ENCODE results near the gene U2SURP.
"Not testable (repeated sequence)": the region's sequence is repeated elsewhere in the genome, so short reads cannot be mapped to it uniquely, and the experiment has no call there.

Gene U2SURP

GRCh38 chr3:143004823-143005222 lies 3.5 kb downstream of the U2SURP start:
- in situ Hi-C loops (cut with MboI; ENCODE audit: low sequenced_read_pairs): loop anchor here (10.0 kb wide), 1 partner anchor 420 kb away; no protein-coding TSS in a partner anchor

- in situ Hi-C loops (cut with MboI; ENCODE audit: low sequenced_read_pairs): no loop called here
These were observed 8.7 kb downstream of the U2SURP start for GRCh38 chr3:143010024-143010423.

GRCh38 chr3:143011705-143012104 lies 10.3 kb downstream of the U2SURP start:
- in situ Hi-C loops (cut with MboI; ENCODE audit: low sequenced_read_pairs): no loop called here

GRCh38 chr3:143014921-143015320 lies 13.6 kb downstream of the U2SURP start:
- in situ Hi-C loops (cut with MboI; ENCODE audit: low sequenced_read_pairs): no loop called here

GRCh38 chr3:143016321-143016972 lies 15.1 kb downstream of the U2SURP start:
- in situ Hi-C loops (cut with MboI; ENCODE audit: low sequenced_read_pairs): no loop called here

GRCh38 chr3:143024351-143024960 lies 23.1 kb downstream of the U2SURP start:
- in situ Hi-C loops (cut with MboI; ENCODE audit: low sequenced_read_pairs): no loop called here

- in situ Hi-C loops (cut with MboI; ENCODE audit: low sequenced_read_pairs): no loop called here
These were observed 30.0 kb downstream of the U2SURP start for GRCh38 chr3:143031327-143031726.

- in situ Hi-C loops (cut with MboI; ENCODE audit: low sequenced_read_pairs): not testable (repeated sequence)
These were observed 30.5 kb downstream of the U2SURP start for GRCh38 chr3:143031796-143032387.

- in situ Hi-C loops (cut with MboI; ENCODE audit: low sequenced_read_pairs): no loop called here
These were observed 34.3 kb downstream of the U2SURP start for GRCh38 chr3:143035466-143036211.

- in situ Hi-C loops (cut with MboI; ENCODE audit: low sequenced_read_pairs): no loop called here
These were observed 35.2 kb downstream of the U2SURP start for GRCh38 chr3:143036557-143036956.

GRCh38 chr3:143037867-143038266 lies 36.5 kb downstream of the U2SURP start:
- in situ Hi-C loops (cut with MboI; ENCODE audit: low sequenced_read_pairs): no loop called here

- in situ Hi-C loops (cut with MboI; ENCODE audit: low sequenced_read_pairs): no loop called here
These were observed 39.0 kb downstream of the U2SURP start for GRCh38 chr3:143040261-143040879.

GRCh38 chr3:143041903-143042302 lies 40.5 kb downstream of the U2SURP start:
- in situ Hi-C loops (cut with MboI; ENCODE audit: low sequenced_read_pairs): no loop called here

- in situ Hi-C loops (cut with MboI; ENCODE audit: low sequenced_read_pairs): no loop called here
These were observed 44.3 kb downstream of the U2SURP start for GRCh38 chr3:143045639-143046038.

- in situ Hi-C loops (cut with MboI; ENCODE audit: low sequenced_read_pairs): not testable (repeated sequence)
These were observed 44.7 kb downstream of the U2SURP start for GRCh38 chr3:143046075-143046474.

GRCh38 chr3:143054011-143054410 lies 52.6 kb downstream of the U2SURP start:
- in situ Hi-C loops (cut with MboI; ENCODE audit: low sequenced_read_pairs): no loop called here

- in situ Hi-C loops (cut with MboI; ENCODE audit: low sequenced_read_pairs): no loop called here
These were observed 55.0 kb downstream of the U2SURP start for GRCh38 chr3:143056372-143056771.

- in situ Hi-C loops (cut with MboI; ENCODE audit: low sequenced_read_pairs): no loop called here
These were observed 59.5 kb downstream of the U2SURP start for GRCh38 chr3:143060906-143061305.

- in situ Hi-C loops (cut with MboI; ENCODE audit: low sequenced_read_pairs): no loop called here
These were observed 61.6 kb downstream of the U2SURP start for GRCh38 chr3:143063018-143063417.

- in situ Hi-C loops (cut with MboI; ENCODE audit: low sequenced_read_pairs): no loop called here
These were observed 63.4 kb downstream of the U2SURP start for GRCh38 chr3:143064777-143065176.

- in situ Hi-C loops (cut with MboI; ENCODE audit: low sequenced_read_pairs): no loop called here
These were observed 64.0 kb downstream of the U2SURP start for GRCh38 chr3:143065364-143065763.

Measured in HL-60/S4 (cell line).